Gastroesophageal sphincter (tissue), 4 donors: ENCODE measurements around the gene SETBP1. TPM values are rescaled to one million over a fixed set of nuclear protein-coding genes. Genes with fewer than 3 reads are reported as not detected.

Source experiments
- ATAC-seq: fragments of 150-250 bp; one replicate; pipeline ENCODE4 v1.9.1; 2016; ENCODE audit warnings: mild to moderate bottlenecking, moderate library complexity
- H3K27ac ChIP-seq, 4 donors: fragments of 200-600 bp; sonication (generic) in 3 of 4; 1 replicate in 3 of 4; 2 replicates in 1 of 4; pipeline ENCODE4 v1.5.1; 2016 to 2019
- H3K27me3 ChIP-seq: fragments of 200-600 bp; sonication (generic); one replicate; pipeline ENCODE4 v1.5.1; 2019
- H3K36me3 ChIP-seq, 2 donors: fragments of 200-600 bp; sonication (generic); one replicate each; pipeline ENCODE4 v1.5.1; 2019; ENCODE audit warnings: control low read depth in 1 of 2
- H3K4me1 ChIP-seq, 3 donors: fragments of 200-600 bp; sonication (generic); 1 replicate in 2 of 3; 2 replicates in 1 of 3; pipeline ENCODE4 v1.5.1; 2016 to 2019; ENCODE audit warnings: control low read depth in 2 of 3
- H3K4me3 ChIP-seq, 2 donors: fragments of 200-600 bp; sonication (generic); one replicate each; pipeline ENCODE4 v1.5.1; 2019; ENCODE audit warnings: mild to moderate bottlenecking in 1 of 2, moderate library complexity in 1 of 2
- H3K9me3 ChIP-seq, 3 donors: fragments of 200-600 bp; sonication (generic); one replicate each; pipeline ENCODE4 v1.5.1; 2017 to 2019; ENCODE audit warnings: control low read depth in 2 of 3
- CTCF ChIP-seq, 4 experiments: fragments of 200-600 bp in 2 of 4; fragments of 450-650 bp in 2 of 4; sonication (generic) in 1 of 4; IDR thresholded peaks; one replicate each; pipeline ENCODE4 v1.5.1; 2017 to 2019; ENCODE audit warnings: antibody characterized with exemption in 4 of 4, mild to moderate bottlenecking in 2 of 4, moderate library complexity in 2 of 4
- EP300 ChIP-seq: sonication (generic); formaldehyde crosslinking; IDR thresholded peaks from one replicate; pipeline ENCODE4 v1.6.1; 2017; ENCODE audit warnings: antibody characterized with exemption, mild to moderate bottlenecking
- POLR2A ChIP-seq, 2 donors: fragments of 450-650 bp; IDR thresholded peaks; one replicate each; pipeline ENCODE4 v1.6.1; 2017; ENCODE audit warnings: antibody characterized with exemption in 2 of 2, mild to moderate bottlenecking in 2 of 2, moderate library complexity in 1 of 2
- POLR2AphosphoS5 ChIP-seq: sonication (generic); formaldehyde crosslinking; IDR thresholded peaks from one replicate; pipeline ENCODE4 v1.6.1; 2017; ENCODE audit warnings: antibody characterized with exemption
- WGBS, 2 donors: methylation state at CpG; one replicate each; pipeline ENCODE4 v1.1.5; 2018; ENCODE audit warnings: low coverage in 1 of 2; 5-methylcytosine and 5-hydroxymethylcytosine counted together
- total RNA-seq, 4 donors: library from RNA; depleted of rRNA; stranded (reverse); fragments of >200 nt; gene quantifications; one replicate each; pipeline ENCODE4 v1.1.0, GENCODE V29; 2016

Gene SETBP1
- total RNA-seq, 4 donors from 2014 or later = 42.5 to 87.6 (median 67.8) TPM

- Histone ChIP-seq H3K27me3 (no peaks in the 10 kb centered on the region), H3K27ac (no peak overlapping the region), H3K9me3 (no peaks in the 10 kb centered on the region), H3K36me3 (peaks cover 0 to 17% of the 10 kb centered on the region in 2 donors), H3K4me1 (peaks cover 0 to 13% (median 0%) of the 10 kb centered on the region in 3 donors), H3K4me3 (no peak overlapping the region)
- TF ChIP-seq POLR2A (IDR thresholded peaks at IDR 0.05) = no peak
- no peak for TF ChIP-seq POLR2AphosphoS5
- no peak for TF ChIP-seq CTCF (IDR thresholded peaks at IDR 0.05)
- no peak for TF ChIP-seq EP300
- WGBS, 2 donors = 67 to 100% methylated on average over 1 of the region's 1 CpG
- no peak for ATAC-seq
These were observed 195.3 kb downstream of the SETBP1 start for GRCh38 chr18:44876024-44876423.

GRCh38 chr18:44876755-44877154, 196.1 kb downstream of the SETBP1 start:
- no peaks in the 10 kb centered on the region for H3K9me3 ChIP-seq
- WGBS, 2 donors = 82 to 94% methylated on average over 3 of the region's 3 CpGs
- ATAC-seq = no peak

GRCh38 chr18:44878335-44878734, 197.6 kb downstream of the SETBP1 start:
- no peak for TF ChIP-seq CTCF (IDR thresholded peaks at IDR 0.05)
- TF ChIP-seq EP300 = no peak
- TF ChIP-seq POLR2A (IDR thresholded peaks at IDR 0.05) = no peak
- TF ChIP-seq POLR2AphosphoS5 = no peak
- ATAC-seq = no peak

More at GRCh38 chr18:44876755-44877154, 196.1 kb downstream of the SETBP1 start:
- TF ChIP-seq EP300 (no peak), POLR2AphosphoS5 (no peak), CTCF (IDR thresholded peaks at IDR 0.05) (no peak), POLR2A (IDR thresholded peaks at IDR 0.05) (no peak)
- H3K4me3 ChIP-seq = no peak overlapping the region
- H3K36me3 ChIP-seq = peaks cover 0 to 12% of the 10 kb centered on the region in 2 donors
- H3K27ac ChIP-seq = no peak overlapping the region
- H3K4me1 ChIP-seq = peaks cover 0 to 20% (median 0%) of the 10 kb centered on the region in 3 donors
- H3K27me3 ChIP-seq = no peaks in the 10 kb centered on the region

GRCh38 chr18:44880170-44880569, 199.5 kb downstream of the SETBP1 start:
- WGBS, 2 donors = 52 to 61% methylated on average over 5 of the region's 5 CpGs
- Histone ChIP-seq H3K36me3 (peaks cover 0 to 4% of the 10 kb centered on the region in 2 donors), H3K4me1 (peaks cover 0 to 21% (median 0%) of the 10 kb centered on the region in 3 donors), H3K27ac (no peak overlapping the region), H3K27me3 (no peaks in the 10 kb centered on the region), H3K4me3 (no peak overlapping the region), H3K9me3 (no peaks in the 10 kb centered on the region)
- no peak for ATAC-seq
- no peak for TF ChIP-seq CTCF (IDR thresholded peaks at IDR 0.05)
- no peak for TF ChIP-seq POLR2A (IDR thresholded peaks at IDR 0.05)

More at GRCh38 chr18:44878335-44878734, 197.6 kb downstream of the SETBP1 start:
- no peaks in the 10 kb centered on the region for H3K27me3 ChIP-seq
- no peaks in the 10 kb centered on the region for H3K9me3 ChIP-seq
- no peak overlapping the region for H3K4me3 ChIP-seq
- no peak overlapping the region for H3K27ac ChIP-seq
- peaks cover 0 to 4% of the 10 kb centered on the region in 2 donors for H3K36me3 ChIP-seq
- H3K4me1 ChIP-seq = peaks cover 0 to 21% (median 0%) of the 10 kb centered on the region in 3 donors

- TF ChIP-seq POLR2A (IDR thresholded peaks at IDR 0.05) (no peak), POLR2AphosphoS5 (no peak), EP300 (no peak), CTCF (IDR thresholded peaks at IDR 0.05) (no peak)
- Histone ChIP-seq H3K4me1 (peaks cover 0 to 21% (median 0%) of the 10 kb centered on the region in 3 donors), H3K9me3 (no peaks in the 10 kb centered on the region), H3K27me3 (no peaks in the 10 kb centered on the region), H3K4me3 (no peak overlapping the region), H3K36me3 (no peaks in the 10 kb centered on the region), H3K27ac (no peak overlapping the region)
- WGBS, 2 donors = 55 to 67% methylated on average over 5 to 8 of the region's 9 CpGs
- no peak for ATAC-seq
These were observed 200.9 kb downstream of the SETBP1 start for GRCh38 chr18:44881461-44882162.
